ENCODE data around the gene STK11IP.

Gene STK11IP, protein sequence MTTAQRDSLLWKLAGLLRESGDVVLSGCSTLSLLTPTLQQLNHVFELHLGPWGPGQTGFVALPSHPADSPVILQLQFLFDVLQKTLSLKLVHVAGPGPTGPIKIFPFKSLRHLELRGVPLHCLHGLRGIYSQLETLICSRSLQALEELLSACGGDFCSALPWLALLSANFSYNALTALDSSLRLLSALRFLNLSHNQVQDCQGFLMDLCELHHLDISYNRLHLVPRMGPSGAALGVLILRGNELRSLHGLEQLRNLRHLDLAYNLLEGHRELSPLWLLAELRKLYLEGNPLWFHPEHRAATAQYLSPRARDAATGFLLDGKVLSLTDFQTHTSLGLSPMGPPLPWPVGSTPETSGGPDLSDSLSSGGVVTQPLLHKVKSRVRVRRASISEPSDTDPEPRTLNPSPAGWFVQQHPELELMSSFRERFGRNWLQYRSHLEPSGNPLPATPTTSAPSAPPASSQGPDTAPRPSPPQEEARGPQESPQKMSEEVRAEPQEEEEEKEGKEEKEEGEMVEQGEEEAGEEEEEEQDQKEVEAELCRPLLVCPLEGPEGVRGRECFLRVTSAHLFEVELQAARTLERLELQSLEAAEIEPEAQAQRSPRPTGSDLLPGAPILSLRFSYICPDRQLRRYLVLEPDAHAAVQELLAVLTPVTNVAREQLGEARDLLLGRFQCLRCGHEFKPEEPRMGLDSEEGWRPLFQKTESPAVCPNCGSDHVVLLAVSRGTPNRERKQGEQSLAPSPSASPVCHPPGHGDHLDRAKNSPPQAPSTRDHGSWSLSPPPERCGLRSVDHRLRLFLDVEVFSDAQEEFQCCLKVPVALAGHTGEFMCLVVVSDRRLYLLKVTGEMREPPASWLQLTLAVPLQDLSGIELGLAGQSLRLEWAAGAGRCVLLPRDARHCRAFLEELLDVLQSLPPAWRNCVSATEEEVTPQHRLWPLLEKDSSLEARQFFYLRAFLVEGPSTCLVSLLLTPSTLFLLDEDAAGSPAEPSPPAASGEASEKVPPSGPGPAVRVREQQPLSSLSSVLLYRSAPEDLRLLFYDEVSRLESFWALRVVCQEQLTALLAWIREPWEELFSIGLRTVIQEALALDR

GRCh38 chr2:219597552-219598307 is at the start of gene STK11IP:
Gene STK11IP, plus strand, starts transcription at chr2:219597857. Its CDS starts 263 bp downstream, at chr2:219598120.
- DNase-seq = peak; percentile 88

DNA sequence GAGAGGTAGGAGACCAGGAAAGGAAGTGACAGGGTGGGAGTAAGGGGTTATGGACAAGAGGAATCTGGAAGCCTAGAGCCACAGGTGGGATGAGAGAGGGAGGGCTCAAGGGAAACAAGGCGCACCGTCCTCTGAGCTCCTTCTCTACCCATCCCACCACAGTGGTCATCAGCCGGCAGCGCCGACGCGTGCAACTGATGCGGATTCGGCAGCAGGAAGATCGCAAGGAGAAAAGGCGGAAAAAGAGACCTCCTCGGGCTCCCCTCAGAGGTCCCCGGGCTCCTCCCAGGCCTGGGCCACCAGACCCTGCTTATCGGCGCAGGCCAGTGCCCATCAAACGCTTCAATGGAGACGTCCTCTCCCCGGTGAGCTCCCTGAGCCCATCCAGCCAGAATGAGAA is 48.7 kb upstream of the STK11IP start:
- no peak for DNase-seq

- no peak for DNase-seq
Observed at GRCh38 chr2:219549619-219550018, 48.0 kb upstream of the STK11IP start.

DNA sequence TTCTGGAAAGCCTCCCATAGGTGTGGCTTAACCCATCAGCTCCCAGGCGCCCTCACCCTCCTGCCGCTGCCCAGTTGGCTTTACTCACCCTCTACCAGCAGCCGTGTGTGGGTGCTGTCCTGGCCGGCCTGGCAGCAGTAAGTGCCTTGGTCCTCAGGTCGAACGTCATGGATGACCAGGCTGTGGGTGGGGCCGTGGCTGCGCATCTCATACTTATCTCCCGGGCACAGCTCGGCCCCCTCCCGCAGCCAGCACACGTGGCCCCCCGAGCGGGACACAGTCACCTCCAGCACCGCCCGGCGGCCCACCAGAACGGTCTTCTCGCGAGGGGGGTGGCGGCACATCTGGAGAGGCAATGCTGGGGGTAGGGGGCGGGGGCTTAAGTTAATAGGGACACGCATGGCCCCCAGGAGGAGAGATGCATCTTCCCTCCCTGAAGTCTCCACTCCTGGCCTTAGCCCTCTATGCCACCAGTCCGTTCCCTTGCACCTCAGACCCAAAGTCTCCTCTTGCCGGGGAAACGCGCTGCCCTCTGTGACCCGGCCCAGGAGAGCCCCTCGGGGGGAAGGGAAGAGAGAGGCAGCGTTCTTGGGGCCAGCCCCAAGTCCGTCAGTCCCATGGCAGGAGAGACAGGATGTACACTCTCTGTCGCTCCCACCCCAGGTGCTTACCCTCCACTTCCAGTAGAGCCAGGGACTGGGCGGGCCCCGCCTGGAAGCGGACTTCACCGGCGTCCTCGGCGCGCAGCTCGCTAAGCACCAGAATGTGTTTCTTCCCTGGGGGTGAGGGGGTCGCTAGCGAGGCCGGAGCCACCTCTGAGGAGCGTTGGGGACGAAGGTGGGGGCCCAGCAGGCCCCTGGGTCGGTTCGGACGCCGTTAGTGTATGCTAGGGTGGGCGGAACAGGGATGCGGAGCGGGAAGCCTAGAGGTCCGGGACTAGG is 45.9 kb upstream of the STK11IP start:
- DNase-seq = no peak

- DNase-seq = peak; percentile 86
Observed at GRCh38 chr2:219552382-219553167, 45.1 kb upstream of the STK11IP start.

DNA sequence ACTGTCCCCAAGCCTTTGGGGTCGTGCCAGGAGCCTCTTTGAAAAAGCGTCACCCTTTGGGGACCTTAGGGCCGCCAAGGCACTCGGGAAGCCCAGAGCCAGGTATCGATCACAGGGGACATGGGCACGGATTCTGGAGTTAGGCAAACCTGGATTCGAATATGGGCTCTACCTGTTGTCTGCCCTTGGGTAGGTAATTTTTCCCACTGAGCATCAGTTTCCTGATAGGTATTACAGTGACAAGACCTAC is 44.6 kb upstream of the STK11IP start:
- DNase-seq = no peak

DNA sequence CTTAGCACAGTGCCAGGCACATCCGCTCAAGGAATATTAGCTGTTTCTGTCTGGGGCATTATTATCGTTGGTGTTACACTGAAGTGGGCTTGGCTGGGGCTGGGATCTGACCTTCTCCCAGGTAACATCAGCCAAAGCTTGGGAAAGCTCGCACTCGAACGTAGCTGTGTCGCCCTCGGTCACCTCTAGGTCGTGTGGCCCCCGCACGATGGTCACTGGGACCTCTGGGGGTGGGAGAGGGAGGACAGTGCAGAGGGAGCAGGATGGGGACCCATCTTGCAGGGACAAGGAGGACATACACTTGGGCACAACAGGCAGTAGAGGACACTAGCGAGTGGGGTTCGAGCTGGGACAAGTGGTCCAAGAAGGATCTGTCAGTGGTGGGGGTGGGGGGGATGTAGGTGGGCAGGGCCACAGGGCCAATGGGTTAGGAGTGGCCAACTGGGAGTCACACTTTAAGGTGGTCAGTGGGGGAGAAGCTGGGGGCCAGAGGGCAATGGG is 44.1 kb upstream of the STK11IP start:
- no peak for DNase-seq

DNA sequence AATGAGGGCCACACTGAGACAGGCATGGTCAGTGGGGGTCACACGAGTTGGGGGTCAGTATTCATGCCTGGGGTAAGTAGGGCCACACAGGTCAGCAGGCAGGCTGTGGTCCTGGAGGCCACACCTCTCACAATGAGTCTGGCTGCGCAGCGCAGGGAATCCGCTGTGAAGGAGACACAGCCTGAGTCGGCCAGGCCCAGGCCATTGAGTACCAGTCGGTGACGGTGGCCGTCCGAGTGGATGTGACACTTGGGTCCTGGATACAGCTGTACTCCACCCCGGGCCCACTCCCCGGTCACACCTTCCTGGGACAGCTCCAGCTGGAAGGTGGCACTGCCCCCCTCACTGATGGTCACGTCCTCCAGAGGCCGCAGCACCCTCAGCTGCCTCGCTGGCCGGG is 43.3 kb upstream of the STK11IP start:
- DNase-seq = no peak

- no peak for DNase-seq
Observed at GRCh38 chr2:219555956-219556355, 41.7 kb upstream of the STK11IP start.

GRCh38 chr2:219556413-219556812 is 41.2 kb upstream of the STK11IP start:
- DNase-seq = no peak

GRCh38 chr2:219557320-219557719 is 40.3 kb upstream of the STK11IP start:
- no peak for DNase-seq

GRCh38 chr2:219557791-219558785 is 39.6 kb upstream of the STK11IP start:
- DNase-seq = no peak

DNA sequence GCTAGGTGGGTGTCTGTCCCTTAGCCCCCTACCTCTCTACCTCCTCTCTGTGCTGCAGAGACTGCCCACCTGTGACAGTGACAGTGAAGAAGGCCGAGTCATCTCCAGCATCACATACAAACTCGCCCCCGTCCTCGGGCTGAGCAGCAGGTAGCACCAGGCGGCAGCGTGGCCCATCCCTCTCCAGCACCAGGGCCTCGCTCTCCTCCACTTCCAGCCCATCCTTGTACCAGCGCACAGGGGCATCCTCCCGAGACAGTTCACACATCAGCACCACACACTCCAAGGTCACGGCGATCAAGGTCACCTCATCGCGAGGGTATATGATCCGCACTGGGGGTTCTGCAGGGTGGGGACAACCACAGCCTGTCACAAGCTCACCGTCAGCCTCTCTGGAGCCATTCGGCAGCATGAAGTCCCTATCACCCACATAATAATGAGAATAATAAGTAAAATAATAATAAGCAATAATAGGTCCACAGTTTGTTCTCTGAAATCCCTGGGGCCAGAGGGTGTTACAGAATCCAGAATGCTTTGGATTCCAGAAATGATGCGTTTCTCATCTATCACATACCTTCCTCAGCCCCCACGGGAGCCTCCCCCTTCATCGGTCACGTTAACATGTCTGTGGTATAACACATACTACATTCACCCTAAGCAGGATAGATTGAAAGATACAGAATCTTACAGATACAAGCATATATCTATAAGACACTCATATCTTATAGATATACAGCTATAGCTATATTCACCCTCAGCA is 38.3 kb upstream of the STK11IP start:
- no peak for DNase-seq

- DNase-seq = no peak
Observed at GRCh38 chr2:219560037-219560892, 37.4 kb upstream of the STK11IP start.

GRCh38 chr2:219560893-219561178 is 36.8 kb upstream of the STK11IP start:
- no peak for DNase-seq

GRCh38 chr2:219561179-219562048 is 36.2 kb upstream of the STK11IP start:
- DNase-seq = no peak

Data from GOT3 (cell line).